HEK293 (cell line): ENCODE data around the gene VPS11.

Experiments used
- CTCF ChIA-PET: fragments of 350-600 bp; formaldehyde crosslinking; extraction: SDS; loops from one replicate; lab custom pipeline; 2021; ENCODE audit warnings: antibody characterized with exemption; lab: Yijun Ruan, JAX
- POLR2A ChIA-PET: fragments of 300-600 bp; formaldehyde crosslinking; extraction: SDS; loops from one replicate; lab custom pipeline; 2020; ENCODE audit warnings: antibody characterized with exemption, inconsistent platforms; lab: Yijun Ruan, JAX
- H3K27ac ChIP-seq: fragments of 200-500 bp; sonication (Bioruptor generic); 2 replicates; pipeline ENCODE4 v1.5.1; 2014; ENCODE audit warnings: low read depth, low read length, control low read depth, inconsistent platforms; ENCODE audit errors: extremely low read depth
- H3K36me3 ChIP-seq, 2 experiments: fragments of 200-500 bp in 1 of 2; sonication (Bioruptor generic) in 1 of 2; 1 replicate in 1 of 2; 2 replicates in 1 of 2; pipeline ENCODE4 v1.5.1; 2014 to 2017; ENCODE audit warnings: inconsistent platforms in 2 of 2, low read length in 2 of 2; ENCODE audit not compliant: control insufficient read depth in 2 of 2, insufficient read depth in 1 of 2
- H3K4me1 ChIP-seq: fragments of 200-500 bp; sonication (Bioruptor generic); 2 replicates; pipeline ENCODE4 v1.5.1; 2014; ENCODE audit warnings: mild to moderate bottlenecking, low read length, inconsistent platforms; ENCODE audit not compliant: control insufficient read depth, insufficient read depth
- H3K4me3 ChIP-seq: 2 replicates; pipeline ENCODE4 v1.5.1; 2011; ENCODE audit warnings: low read depth, mild to moderate bottlenecking, control low read depth, low read length, moderate library complexity
- H3K9me3 ChIP-seq: fragments of 200-500 bp; sonication (Bioruptor generic); 2 replicates; pipeline ENCODE4 v1.5.1; 2014; ENCODE audit warnings: low read depth, low read length, inconsistent platforms; ENCODE audit not compliant: control insufficient read depth, insufficient read depth
- BCL11A ChIP-seq: fragments of 450-650 bp; formaldehyde crosslinking; IDR thresholded peaks from 2 replicates; pipeline ENCODE4 v1.5.1; 2016; ENCODE audit warnings: low read depth, missing biosample characterization, missing genetic modification characterization
- GLIS1 ChIP-seq: fragments of 450-650 bp; formaldehyde crosslinking; IDR thresholded peaks from 2 replicates; pipeline ENCODE4 v1.5.1; 2016; ENCODE audit warnings: missing biosample characterization, missing genetic modification characterization
- HOXD13 ChIP-seq: sonication (generic); formaldehyde crosslinking; IDR thresholded peaks from 2 replicates; pipeline ENCODE4 v1.8.0; 2022; ENCODE audit warnings: missing genetic modification reagents, borderline replicate concordance
- KLF10 ChIP-seq: fragments of 450-650 bp; IDR thresholded peaks from 2 replicates; pipeline ENCODE4 v1.5.1; 2018; ENCODE audit warnings: missing biosample characterization, mild to moderate bottlenecking, missing genetic modification characterization
- MZF1 ChIP-seq: fragments of 450-650 bp; formaldehyde crosslinking; IDR thresholded peaks from 2 replicates; pipeline ENCODE4 v1.5.1; 2017; ENCODE audit warnings: missing biosample characterization, missing genetic modification characterization, borderline replicate concordance
- PRDM1 ChIP-seq: fragments of 450-650 bp; formaldehyde crosslinking; IDR thresholded peaks from 2 replicates; pipeline ENCODE4; 2016; ENCODE audit warnings: missing biosample characterization, missing genetic modification characterization
- ZBTB20 ChIP-seq: fragments of 450-650 bp; formaldehyde crosslinking; IDR thresholded peaks from 2 replicates; pipeline ENCODE4 v1.5.1; 2016; ENCODE audit warnings: missing biosample characterization, missing genetic modification characterization
- ZNF10 ChIP-seq: fragments of 450-650 bp; formaldehyde crosslinking; IDR thresholded peaks from 2 replicates; pipeline ENCODE4 v1.5.1; 2017; ENCODE audit warnings: missing biosample characterization, missing genetic modification characterization
- ZNF157 ChIP-seq: fragments of 450-650 bp; formaldehyde crosslinking; IDR thresholded peaks from 2 replicates; pipeline ENCODE4 v1.5.1; 2016; ENCODE audit warnings: missing biosample characterization, missing genetic modification characterization
- ZNF560 ChIP-seq: fragments of 450-650 bp; formaldehyde crosslinking; IDR thresholded peaks from 2 replicates; pipeline ENCODE4 v1.5.1; 2017; ENCODE audit warnings: missing biosample characterization, missing genetic modification characterization, borderline replicate concordance
- ZNF623 ChIP-seq: fragments of 450-650 bp; formaldehyde crosslinking; IDR thresholded peaks from 2 replicates; pipeline ENCODE4 v1.5.1; 2016; ENCODE audit warnings: missing biosample characterization, missing genetic modification characterization
- ZNF654 ChIP-seq: fragments of 450-650 bp; formaldehyde crosslinking; IDR thresholded peaks from 2 replicates; pipeline ENCODE4 v1.5.1; 2016; ENCODE audit warnings: low read depth, missing biosample characterization, missing genetic modification characterization
- ZNF677 ChIP-seq: fragments of 450-650 bp; IDR thresholded peaks from 2 replicates; pipeline ENCODE4 v1.5.0; 2018; ENCODE audit warnings: missing biosample characterization, mild to moderate bottlenecking, missing genetic modification characterization, moderate library complexity
- ZNF843 ChIP-seq: fragments of 450-650 bp; formaldehyde crosslinking; IDR thresholded peaks from 2 replicates; pipeline ENCODE4 v1.5.1; 2016; ENCODE audit warnings: missing biosample characterization, missing genetic modification characterization
- TF ChIP-seq, protein P1 (sequence below): fragments of 450-650 bp; formaldehyde crosslinking; IDR thresholded peaks from 2 replicates; pipeline ENCODE4 v1.5.1; 2017; ENCODE audit warnings: missing biosample characterization, missing genetic modification characterization
- TF ChIP-seq, protein P2 (sequence below): fragments of 450-650 bp; formaldehyde crosslinking; optimal IDR thresholded peaks from 2 replicates; pipeline ENCODE3; 2016; ENCODE audit warnings: missing biosample characterization, mild to moderate bottlenecking, missing genetic modification characterization
- TF ChIP-seq, protein P3 (sequence below): fragments of 450-650 bp; formaldehyde crosslinking; IDR thresholded peaks from 2 replicates; pipeline ENCODE4 v1.5.1; 2017; ENCODE audit warnings: missing biosample characterization, missing genetic modification characterization
- TF ChIP-seq, protein P4 (sequence below): fragments of 450-650 bp; formaldehyde crosslinking; IDR thresholded peaks from 2 replicates; pipeline ENCODE4 v1.5.1; 2016; ENCODE audit warnings: missing biosample characterization, missing genetic modification characterization
- TF ChIP-seq, protein P5 (sequence below): fragments of 450-650 bp; formaldehyde crosslinking; IDR thresholded peaks from 2 replicates; pipeline ENCODE4 v1.5.1; 2016; ENCODE audit warnings: missing biosample characterization, missing genetic modification characterization, low read depth
- TF ChIP-seq, protein P6 (sequence below): fragments of 450-650 bp; formaldehyde crosslinking; IDR thresholded peaks from 2 replicates; pipeline ENCODE4 v1.5.1; 2016; ENCODE audit warnings: missing biosample characterization, missing genetic modification characterization

VPS11 gene

DNA sequence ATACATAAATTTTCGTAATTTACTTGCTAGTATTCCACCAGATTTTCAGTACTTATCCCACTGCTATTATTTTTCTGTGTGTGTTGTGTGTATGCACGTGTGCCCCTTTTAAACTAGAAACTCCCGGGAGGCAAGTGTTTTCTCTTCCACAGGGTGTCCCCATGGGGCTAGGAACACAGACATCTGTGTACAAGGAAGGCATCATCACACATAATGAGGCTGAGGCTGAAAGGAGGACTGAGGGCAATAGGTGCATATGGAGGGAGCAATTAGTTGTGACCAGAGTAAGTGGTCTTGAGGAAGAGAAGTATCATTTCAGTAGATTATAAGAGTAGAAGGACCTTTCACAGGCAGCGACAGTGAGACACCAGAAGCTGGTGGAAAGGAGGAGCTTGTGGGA lies 36.2 kb downstream of the VPS11 start:
- POLR2A ChIA-PET: interaction anchor here (0.5 kb wide), 1 partner anchor 19 kb away, joined by 5 read pairs; no protein-coding TSS in a partner anchor

DNA sequence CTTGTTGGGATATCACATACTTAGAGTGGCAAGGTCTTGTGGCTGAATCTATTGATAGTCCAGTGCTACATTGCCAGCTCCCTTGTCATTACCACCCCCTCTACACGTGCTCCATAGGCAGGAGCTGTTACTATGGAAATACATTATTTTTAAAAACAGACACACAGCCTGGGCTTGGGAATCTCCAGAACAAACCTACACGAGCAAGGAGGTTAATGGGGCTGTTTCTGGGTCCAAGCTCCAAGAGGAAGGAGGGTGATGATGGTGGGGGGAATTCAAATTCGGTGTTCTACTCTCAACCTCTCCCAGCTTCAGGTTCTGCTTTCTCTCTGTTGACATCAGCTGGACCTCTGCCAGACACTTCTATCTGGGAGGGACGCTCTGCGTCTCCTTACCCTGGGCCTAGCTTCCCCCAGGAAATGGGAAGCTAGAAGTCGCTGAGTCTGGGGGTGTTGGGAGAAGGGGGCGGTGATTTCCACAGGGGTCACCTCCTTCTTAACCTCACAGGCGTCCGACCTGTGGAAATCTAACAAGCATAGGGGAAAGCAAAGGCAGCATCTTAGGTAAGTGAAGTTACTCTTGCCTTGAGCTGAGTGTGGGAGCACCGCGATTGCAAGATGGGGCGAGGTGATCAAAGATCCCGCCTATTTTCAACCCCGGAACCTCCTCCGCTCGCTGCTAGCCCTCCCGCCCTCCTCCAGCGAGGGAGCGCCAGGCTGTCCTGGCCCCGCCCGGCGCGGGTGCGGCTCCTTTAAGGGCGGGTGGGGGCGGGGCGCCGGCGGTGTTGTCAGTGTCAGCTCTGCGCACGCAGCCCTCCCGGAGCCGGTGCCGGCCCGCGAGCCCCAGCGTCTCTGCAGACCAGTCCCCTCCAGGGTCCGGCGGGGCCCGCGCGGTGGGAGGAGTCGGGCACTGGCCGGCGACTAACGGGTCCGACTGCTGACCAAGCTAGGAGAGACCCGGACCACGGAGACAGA lies 39.2 kb downstream of the VPS11 start, which contains the start of gene C2CD2L:
Gene C2CD2L (plus strand): TSS at position 781 of the 974 bp plus-strand sequence. CDS start 398 bp downstream, outside the sequence.
- ChIA-PET CTCF (interaction anchor here (0.6 to 1.5 kb wide), 9 partner anchors 9 to 274 kb away, joined by 3 to 7 read pairs (median 3); no protein-coding TSS in a partner anchor), POLR2A (interaction anchor here (1.0 to 5.5 kb wide), 8 partner anchors 11 to 268 kb away, joined by 3 to 51 read pairs (median 12); partner anchors contain the start of genes HINFP, HMBS and MCAM)
- Histone ChIP-seq H3K27ac (peak within 1 kb of the TSS; percentile 56; the same call in 1 of the 2 replicates), H3K4me1 (no peaks in the 10 kb centered on the region), H3K4me3 (peak within 1 kb of the TSS; percentile 79), H3K9me3 (no peaks in the 10 kb centered on the region), H3K36me3 (peaks cover 0 to 26% of the 10 kb centered on the region in 2 experiments; a peak in 1 of 3 replicates)
- TF ChIP-seq ZNF10 (tag by site-specific recombination) (no peak), ZNF157 (tag by site-specific recombination) (no peak), ZNF677 (tag by site-specific recombination) (no peak), ZNF560 (no peak)
- TF ChIP-seq, protein P1, sequence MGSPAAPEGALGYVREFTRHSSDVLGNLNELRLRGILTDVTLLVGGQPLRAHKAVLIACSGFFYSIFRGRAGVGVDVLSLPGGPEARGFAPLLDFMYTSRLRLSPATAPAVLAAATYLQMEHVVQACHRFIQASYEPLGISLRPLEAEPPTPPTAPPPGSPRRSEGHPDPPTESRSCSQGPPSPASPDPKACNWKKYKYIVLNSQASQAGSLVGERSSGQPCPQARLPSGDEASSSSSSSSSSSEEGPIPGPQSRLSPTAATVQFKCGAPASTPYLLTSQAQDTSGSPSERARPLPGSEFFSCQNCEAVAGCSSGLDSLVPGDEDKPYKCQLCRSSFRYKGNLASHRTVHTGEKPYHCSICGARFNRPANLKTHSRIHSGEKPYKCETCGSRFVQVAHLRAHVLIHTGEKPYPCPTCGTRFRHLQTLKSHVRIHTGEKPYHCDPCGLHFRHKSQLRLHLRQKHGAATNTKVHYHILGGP: no peak
- TF ChIP-seq, protein P2, sequence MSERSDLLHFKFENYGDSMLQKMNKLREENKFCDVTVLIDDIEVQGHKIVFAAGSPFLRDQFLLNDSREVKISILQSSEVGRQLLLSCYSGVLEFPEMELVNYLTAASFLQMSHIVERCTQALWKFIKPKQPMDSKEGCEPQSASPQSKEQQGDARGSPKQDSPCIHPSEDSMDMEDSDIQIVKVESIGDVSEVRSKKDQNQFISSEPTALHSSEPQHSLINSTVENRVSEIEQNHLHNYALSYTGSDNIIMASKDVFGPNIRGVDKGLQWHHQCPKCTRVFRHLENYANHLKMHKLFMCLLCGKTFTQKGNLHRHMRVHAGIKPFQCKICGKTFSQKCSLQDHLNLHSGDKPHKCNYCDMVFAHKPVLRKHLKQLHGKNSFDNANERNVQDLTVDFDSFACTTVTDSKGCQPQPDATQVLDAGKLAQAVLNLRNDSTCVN (tag by site-specific recombination): peak; percentile 67

More for the DNA sequence above, 36.2 kb downstream of the VPS11 start:
- no peak overlapping the region for H3K27ac ChIP-seq
- H3K36me3 ChIP-seq: peaks cover 0 to 3% of the 10 kb centered on the region in 2 experiments; a peak in 1 of 3 replicates
- no peaks in the 10 kb centered on the region for H3K9me3 ChIP-seq
- CTCF ChIA-PET: interaction anchor here (1.2 kb wide), 1 partner anchor 220 kb away, joined by 4 read pairs; no protein-coding TSS in a partner anchor
- TF ChIP-seq, protein P3, sequence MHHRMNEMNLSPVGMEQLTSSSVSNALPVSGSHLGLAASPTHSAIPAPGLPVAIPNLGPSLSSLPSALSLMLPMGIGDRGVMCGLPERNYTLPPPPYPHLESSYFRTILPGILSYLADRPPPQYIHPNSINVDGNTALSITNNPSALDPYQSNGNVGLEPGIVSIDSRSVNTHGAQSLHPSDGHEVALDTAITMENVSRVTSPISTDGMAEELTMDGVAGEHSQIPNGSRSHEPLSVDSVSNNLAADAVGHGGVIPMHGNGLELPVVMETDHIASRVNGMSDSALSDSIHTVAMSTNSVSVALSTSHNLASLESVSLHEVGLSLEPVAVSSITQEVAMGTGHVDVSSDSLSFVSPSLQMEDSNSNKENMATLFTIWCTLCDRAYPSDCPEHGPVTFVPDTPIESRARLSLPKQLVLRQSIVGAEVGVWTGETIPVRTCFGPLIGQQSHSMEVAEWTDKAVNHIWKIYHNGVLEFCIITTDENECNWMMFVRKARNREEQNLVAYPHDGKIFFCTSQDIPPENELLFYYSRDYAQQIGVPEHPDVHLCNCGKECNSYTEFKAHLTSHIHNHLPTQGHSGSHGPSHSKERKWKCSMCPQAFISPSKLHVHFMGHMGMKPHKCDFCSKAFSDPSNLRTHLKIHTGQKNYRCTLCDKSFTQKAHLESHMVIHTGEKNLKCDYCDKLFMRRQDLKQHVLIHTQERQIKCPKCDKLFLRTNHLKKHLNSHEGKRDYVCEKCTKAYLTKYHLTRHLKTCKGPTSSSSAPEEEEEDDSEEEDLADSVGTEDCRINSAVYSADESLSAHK: peak; percentile 74
- TF ChIP-seq, protein P4, sequence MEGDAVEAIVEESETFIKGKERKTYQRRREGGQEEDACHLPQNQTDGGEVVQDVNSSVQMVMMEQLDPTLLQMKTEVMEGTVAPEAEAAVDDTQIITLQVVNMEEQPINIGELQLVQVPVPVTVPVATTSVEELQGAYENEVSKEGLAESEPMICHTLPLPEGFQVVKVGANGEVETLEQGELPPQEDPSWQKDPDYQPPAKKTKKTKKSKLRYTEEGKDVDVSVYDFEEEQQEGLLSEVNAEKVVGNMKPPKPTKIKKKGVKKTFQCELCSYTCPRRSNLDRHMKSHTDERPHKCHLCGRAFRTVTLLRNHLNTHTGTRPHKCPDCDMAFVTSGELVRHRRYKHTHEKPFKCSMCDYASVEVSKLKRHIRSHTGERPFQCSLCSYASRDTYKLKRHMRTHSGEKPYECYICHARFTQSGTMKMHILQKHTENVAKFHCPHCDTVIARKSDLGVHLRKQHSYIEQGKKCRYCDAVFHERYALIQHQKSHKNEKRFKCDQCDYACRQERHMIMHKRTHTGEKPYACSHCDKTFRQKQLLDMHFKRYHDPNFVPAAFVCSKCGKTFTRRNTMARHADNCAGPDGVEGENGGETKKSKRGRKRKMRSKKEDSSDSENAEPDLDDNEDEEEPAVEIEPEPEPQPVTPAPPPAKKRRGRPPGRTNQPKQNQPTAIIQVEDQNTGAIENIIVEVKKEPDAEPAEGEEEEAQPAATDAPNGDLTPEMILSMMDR (tag by site-specific recombination): peak; percentile 40; the same call in 1 of the 2 replicates
- TF ChIP-seq PRDM1 (tag by site-specific recombination): 0 out of 2 replicates have a peak, but pooled peaks have one; percentile 38
- TF ChIP-seq MZF1 (tag by site-specific recombination): no peak
- TF ChIP-seq BCL11A (tag by site-specific recombination): no peak
- peak; percentile 89 for TF ChIP-seq GLIS1 (tag by site-specific recombination)
- TF ChIP-seq HOXD13: no peak
- no peak for TF ChIP-seq KLF10 (tag by site-specific recombination)
- no peak for TF ChIP-seq ZBTB20 (tag by site-specific recombination)
- peak; percentile 27; the same call in 1 of the 2 replicates for TF ChIP-seq ZNF654 (tag by site-specific recombination)
- no peak for TF ChIP-seq ZNF623 (tag by site-specific recombination)
- TF ChIP-seq, protein P5, sequence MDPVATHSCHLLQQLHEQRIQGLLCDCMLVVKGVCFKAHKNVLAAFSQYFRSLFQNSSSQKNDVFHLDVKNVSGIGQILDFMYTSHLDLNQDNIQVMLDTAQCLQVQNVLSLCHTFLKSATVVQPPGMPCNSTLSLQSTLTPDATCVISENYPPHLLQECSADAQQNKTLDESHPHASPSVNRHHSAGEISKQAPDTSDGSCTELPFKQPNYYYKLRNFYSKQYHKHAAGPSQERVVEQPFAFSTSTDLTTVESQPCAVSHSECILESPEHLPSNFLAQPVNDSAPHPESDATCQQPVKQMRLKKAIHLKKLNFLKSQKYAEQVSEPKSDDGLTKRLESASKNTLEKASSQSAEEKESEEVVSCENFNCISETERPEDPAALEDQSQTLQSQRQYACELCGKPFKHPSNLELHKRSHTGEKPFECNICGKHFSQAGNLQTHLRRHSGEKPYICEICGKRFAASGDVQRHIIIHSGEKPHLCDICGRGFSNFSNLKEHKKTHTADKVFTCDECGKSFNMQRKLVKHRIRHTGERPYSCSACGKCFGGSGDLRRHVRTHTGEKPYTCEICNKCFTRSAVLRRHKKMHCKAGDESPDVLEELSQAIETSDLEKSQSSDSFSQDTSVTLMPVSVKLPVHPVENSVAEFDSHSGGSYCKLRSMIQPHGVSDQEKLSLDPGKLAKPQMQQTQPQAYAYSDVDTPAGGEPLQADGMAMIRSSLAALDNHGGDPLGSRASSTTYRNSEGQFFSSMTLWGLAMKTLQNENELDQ (tag by site-specific recombination): no peak
- TF ChIP-seq, protein P6, sequence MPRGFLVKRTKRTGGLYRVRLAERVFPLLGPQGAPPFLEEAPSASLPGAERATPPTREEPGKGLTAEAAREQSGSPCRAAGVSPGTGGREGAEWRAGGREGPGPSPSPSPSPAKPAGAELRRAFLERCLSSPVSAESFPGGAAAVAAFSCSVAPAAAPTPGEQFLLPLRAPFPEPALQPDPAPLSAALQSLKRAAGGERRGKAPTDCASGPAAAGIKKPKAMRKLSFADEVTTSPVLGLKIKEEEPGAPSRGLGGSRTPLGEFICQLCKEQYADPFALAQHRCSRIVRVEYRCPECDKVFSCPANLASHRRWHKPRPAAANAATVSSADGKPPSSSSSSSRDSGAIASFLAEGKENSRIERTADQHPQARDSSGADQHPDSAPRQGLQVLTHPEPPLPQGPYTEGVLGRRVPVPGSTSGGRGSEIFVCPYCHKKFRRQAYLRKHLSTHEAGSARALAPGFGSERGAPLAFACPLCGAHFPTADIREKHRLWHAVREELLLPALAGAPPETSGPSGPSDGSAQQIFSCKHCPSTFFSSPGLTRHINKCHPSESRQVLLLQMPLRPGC (tag by site-specific recombination): no peak
- TF ChIP-seq ZNF843 (tag by site-specific recombination): no peak
- no peaks in the 10 kb centered on the region for H3K4me1 ChIP-seq
- no peak overlapping the region for H3K4me3 ChIP-seq
